ENCODE results near the gene TMEM106C. TPM values are rescaled to one million over a fixed set of nuclear protein-coding genes. Genes with fewer than 3 reads are reported as not detected.

The TMEM106C gene
- total RNA-seq, 1 experiment from 2014 or later = 211 TPM

DNA sequence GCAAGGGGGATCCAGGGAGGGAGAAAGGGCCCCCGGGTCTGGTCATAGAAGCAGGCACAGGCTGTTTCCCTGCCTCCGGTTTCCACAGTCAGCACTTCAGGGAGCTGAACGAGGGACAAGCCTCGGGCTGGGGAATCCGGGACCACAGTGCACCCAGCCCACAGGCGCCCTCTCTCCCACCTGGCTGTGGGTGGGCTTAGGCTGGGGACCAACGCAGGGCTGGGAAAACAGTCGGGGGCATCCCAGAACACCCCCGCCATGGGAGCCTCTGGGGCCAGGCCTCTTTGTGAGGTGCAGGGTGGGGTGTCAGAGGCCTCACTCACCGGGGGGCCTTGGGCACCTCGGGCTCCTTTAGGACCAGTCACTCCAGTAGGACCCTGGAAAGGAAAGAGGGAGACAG is 16.3 kb downstream of the TMEM106C start:
- DNase-seq (ENCODE audit: low spot score) = no peak

GRCh38 chr12:47980197-47980596 is 16.8 kb downstream of the TMEM106C start:
- no peak for DNase-seq (ENCODE audit: low spot score)

- DNase-seq (ENCODE audit: low spot score) = no peak
Measured at GRCh38 chr12:47980779-47981495, 17.5 kb downstream of the TMEM106C start.

DNA sequence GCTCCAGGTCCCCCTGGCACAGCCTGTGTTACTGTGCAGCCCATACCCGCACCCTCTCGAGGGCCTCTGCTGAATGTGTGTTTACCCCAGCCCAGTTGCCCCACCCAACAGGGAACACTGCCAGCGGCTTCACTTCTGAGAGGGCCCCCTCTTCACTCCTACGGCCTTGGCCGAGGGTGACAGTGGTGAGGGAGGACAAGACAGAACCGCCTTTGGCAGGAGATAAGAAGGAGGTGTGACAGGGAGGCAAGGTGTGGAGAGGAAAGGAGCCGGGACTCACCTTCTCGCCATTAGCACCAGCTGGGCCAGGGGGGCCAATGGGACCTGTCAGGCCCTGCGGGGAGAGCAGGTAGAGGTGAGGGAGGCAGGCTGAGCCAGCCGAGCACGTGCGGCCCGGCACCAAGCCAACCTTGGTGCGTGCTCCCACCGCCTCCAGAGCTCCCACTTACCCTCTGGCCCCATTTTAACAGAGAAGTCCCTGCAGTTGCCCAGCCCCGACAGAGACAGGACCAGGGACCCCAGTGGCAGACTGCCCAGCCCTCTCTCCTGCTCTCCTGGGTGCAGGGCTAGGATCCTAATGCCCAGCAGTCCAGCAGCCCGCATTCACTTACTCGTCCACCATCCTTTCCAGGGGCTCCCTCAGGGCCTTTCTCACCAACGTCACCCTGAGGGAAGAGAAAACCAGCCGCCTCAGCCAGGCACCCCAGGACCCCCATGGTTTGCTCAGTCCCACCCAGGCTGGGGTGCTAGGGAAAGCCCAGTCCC is 18.3 kb downstream of the TMEM106C start:
- DNase-seq (ENCODE audit: low spot score) = no peak

DNA sequence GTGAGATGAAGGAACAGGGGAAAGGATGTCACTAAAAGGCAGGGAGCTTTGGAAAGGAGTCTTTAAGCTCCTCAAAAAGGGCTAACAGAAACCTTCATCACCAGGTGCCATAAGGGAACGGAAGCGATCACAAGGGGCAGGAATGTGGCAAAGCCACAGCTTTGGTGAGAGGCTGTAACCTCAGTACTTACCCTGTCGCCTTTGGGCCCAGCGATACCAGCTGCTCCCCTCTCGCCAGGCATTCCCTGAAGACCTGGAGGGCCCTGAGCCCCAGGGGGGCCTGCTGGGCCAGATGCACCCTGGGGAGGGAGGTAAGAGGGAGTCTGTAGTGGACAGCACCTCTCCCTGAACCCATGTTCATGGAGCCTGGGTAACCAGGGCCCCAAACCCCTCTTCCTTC is 18.9 kb downstream of the TMEM106C start:
- no peak for DNase-seq (ENCODE audit: low spot score)

DNA sequence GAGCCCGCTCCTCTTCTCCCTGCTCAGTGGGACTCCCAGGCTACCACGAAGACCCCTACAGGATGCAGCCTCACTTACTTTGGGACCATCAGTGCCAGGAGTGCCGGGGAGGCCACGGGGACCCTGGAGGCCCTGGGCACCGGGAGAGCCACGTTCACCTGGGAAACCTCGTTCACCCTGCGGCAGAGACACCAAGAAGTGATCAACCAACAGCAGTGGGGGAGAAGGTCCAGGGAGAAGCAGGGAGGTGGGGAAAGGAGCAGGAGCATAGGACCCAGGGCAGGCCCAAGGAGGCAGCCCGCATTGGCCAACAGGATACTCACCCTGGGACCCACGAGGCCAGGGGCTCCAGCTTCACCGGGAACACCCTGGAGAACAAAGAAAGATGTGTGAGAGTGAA is 19.4 kb downstream of the TMEM106C start:
- DNase-seq (ENCODE audit: low spot score) = no peak

DNA sequence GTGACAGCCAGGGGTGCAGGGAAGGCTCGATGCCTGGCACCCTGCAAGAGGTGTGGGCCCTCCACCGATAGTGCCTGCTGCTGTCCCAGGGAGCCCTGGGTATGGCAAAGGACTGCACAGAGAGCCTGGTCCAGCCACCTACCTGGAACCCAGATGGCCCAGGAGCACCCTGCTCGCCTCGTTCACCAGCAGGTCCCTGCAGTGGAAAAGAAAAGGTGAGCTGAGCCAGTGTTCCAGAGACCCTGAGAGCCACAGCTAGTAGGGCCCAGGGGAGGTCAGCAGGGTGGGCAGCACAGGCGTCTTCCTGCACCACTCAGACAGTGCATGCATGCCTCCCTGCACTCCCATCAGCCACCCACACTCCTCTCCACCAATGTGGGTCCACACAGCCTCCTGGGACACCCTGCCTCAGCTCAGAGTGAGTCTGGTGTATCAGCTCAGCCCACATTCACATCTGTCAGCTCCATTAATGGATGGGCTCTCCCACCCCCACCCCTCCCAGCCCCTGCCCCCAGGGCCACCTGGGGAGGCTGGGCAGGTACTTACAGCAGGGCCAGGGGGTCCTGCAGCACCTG is 20.2 kb downstream of the TMEM106C start:
- no peak for DNase-seq (ENCODE audit: low spot score)

- no peak for DNase-seq (ENCODE audit: low spot score)
Measured at GRCh38 chr12:47984331-47984801, 21.0 kb downstream of the TMEM106C start.

DNA sequence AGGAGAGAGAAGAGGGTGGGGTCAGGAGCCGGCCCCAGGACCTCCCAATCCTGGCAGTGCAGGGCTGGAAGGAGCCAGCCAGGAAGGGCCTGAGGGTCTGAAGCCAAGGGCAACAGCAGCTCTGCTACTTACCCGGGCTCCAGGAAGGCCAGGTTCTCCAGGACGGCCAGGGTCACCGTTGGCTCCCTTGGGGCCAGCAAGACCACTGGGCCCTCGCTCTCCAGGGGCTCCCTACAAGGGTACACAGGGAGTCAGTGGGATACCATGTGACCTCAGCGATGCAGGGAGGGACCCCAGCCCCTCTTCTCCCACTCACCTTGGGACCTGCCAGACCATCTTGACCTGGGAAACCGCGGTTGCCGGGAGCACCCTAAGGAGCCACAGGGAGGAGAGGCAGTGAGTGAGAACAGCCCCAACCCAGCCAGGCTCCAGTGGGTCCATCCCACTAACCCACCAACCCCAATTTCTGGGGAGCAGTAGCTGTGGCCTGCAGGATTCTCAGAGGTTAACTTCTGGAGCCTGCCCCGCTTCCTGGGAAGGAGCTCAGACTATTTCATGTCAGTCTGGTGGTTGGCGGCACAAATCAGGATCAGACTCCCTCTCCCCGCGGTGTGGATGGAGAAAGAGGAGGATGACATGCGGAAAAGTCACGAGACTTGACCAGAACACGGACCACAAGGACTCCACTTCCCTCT is 22.3 kb downstream of the TMEM106C start:
- DNase-seq (ENCODE audit: low spot score) = no peak

- no peak for DNase-seq (ENCODE audit: low spot score)
Measured at GRCh38 chr12:47986291-47986660, 22.9 kb downstream of the TMEM106C start.

GRCh38 chr12:47986832-47987231 is 23.4 kb downstream of the TMEM106C start:
- DNase-seq (ENCODE audit: low spot score) = no peak

- no peak for DNase-seq (ENCODE audit: low spot score)
Measured at GRCh38 chr12:47987411-47988072, 24.1 kb downstream of the TMEM106C start.

GRCh38 chr12:47988073-47989022 is 25.0 kb downstream of the TMEM106C start:
- no peak for DNase-seq (ENCODE audit: low spot score)

GRCh38 chr12:47989023-47989417 is 25.6 kb downstream of the TMEM106C start:
- DNase-seq (ENCODE audit: low spot score) = no peak

DNA sequence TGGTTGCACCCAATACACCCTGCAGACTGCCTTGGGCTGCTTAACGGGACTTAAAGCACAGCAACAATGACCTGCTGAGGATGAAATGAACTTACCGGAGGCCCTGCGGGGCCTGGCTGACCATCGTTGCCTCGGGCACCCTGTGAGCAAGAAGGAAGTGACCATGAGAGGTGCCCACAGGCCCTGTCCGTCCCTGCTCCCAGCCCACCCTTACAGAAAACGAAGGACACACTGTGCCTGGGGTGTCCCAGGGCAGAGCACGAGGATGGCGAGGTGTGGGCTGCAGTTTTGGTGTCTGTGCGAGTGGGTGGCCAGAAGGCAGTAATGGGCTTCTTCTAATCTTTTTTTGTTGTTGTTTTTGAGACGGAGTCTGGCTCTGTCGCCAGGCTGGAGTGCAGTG is 26.3 kb downstream of the TMEM106C start:
- no peak for DNase-seq (ENCODE audit: low spot score)

- DNase-seq (ENCODE audit: low spot score) = no peak
Measured at GRCh38 chr12:47990351-47991105, 27.1 kb downstream of the TMEM106C start.

DNA sequence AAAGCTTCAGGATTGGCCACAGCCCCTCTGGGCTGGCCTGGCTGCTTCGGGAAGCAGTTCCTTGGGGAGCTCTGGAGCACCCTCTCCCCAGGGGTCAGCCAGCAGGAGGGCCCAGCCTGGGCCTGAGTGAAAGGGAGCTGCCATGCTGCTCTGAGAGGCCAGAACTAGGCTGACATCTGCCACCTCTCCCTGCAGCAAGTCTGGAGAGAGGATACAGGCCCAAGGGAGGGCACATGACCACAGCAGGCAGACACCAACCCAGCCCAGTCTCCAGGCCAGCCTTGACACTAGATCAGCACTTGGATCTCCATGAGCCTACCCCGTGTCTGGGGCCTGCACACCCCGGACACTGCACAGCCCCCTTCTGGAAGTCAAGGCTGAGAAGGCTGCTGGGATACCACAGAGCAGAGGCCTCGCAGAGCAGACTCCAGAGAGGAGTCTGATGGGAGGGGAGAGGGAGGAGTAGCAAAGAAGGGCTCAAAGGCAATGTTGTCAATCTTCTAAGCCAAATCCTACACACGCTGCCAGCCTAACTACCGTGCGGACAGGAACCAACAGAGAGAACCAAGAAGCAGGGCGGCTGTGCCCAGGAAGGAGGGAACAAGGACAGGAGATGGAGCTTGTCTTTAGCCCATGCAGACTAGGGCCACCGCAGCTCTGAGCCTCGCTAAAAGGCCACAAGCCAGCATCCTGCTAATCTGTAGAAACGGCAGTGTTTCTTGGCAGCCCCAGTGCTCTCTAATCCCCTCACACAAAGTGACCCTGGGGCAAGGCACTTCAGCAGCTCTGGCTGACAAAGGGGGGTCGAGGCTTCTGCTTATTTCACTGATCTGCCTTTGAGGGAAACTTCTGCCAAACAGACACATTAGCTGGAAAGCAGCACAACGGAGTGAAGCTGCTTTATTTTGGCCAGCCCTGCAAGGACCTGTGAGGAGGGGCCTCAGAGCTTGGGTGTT is 28.0 kb downstream of the TMEM106C start:
- no peak for DNase-seq (ENCODE audit: low spot score)

GRCh38 chr12:47992776-47993175 is 29.4 kb downstream of the TMEM106C start:
- DNase-seq (ENCODE audit: low spot score) = no peak

DNA sequence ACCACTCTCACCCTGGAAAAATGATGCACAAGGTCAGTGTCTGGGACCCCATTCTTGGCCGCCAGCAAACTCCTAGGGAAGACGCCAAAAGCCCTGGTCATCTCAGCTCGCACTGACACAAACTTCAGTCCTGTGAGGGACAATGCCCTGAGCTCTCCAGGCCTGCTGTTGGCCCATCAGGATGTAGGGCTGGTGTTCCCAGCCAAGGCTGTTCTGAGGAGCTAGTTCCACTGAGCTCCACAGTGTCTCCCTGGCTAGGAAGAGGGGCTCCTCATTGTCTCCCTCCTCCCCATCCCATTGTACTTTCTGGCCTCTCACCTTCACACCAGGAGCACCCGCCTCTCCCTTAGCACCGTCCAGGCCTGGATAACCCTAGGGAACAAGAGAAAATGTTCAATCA is 30.1 kb downstream of the TMEM106C start:
- DNase-seq (ENCODE audit: low spot score) = no peak
